MV-4-11 (cell line): ENCODE data around the gene KDM5B.

Source experiments
- DNase-seq: peaks from one replicate; lab custom pipeline; 2025; lab: John Stamatoyannopoulos, UW

Gene KDM5B

DNA sequence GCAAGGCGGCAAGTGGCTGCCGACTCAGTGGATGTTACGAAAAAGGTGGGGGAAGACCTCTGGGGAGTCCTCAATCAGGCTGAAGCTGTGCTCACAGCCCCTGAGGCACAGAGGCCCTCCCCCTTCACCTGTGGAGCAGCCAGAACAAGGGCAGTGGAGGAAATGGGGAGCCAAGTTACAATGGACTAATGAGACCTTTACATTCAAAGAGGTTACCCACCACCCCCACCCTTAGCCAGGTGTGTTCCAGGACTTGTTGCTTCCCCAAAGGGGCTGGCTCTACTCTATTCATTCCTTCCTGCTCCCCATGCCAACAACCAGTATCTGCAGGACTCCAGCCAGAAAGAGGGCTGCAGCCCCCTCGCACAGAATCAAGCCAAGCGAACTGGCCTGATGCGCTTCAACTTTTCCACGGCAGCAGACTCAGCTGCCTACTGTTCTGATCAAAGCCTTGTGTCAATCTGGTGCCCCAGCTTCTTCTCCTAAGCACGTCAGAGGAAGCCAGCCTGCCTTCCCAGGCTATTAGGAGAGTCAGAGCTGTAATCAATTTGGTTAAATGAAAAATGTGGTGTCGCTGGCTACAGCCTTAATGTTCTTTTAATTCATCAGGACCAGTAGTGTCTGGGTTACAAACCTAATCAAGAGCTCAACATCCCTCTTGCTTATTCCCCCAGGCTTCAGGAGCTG is 96.1 kb downstream of the KDM5B start:
- DNase-seq: no peak

DNA sequence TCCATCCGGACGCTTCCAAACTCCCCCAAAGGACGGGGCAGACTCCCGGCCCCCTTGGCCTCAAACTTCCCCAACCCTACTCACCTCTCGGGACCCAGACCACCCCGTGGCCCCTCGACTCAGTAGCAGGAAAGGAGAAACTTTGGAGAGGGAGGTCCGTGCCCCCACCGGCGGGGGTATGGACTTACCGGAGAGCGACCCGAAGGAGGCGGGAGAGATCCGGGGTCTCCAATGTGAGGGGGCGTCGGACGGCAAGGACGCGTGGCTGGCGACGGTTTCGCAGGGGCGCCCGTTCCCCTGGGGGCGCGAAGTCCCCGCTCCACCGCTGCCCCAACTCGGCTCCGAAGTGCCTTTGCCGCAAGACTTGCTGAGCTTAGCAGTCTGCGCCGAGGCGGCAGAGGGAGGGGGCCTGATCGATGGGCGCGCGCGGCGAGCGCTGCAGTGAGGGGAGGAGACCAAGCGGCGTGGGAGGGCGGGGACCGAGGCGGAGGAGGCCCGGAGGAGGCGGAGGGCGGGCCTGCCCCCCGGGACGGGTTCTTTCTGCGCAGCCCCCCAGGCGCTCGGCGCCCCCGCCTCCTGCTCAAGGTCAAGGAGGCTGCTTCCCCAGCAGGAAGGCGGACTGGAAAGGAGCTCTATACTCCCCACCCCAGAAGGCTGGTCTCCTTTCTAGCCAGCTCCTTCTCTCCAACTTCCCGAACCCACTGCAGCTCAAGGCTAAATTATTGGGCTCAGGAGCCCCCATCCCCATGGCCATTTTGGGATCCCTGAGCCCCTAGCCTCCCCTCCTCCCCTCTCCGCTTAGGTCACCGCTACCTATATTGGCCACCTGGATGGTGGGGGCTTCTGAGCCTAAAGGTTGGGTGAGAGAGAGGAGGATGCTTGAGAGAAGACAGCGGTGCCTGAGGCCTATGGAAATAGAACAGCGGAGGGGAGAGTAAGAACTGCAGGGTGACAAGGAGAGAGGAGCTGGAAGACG is 97.9 kb downstream of the KDM5B start, which contains the start of gene SYT2:
SYT2 (minus strand) TSS at position 385 of the 976 bp plus-strand sequence. CDS start 104,682 bp downstream, outside the sequence.
- DNase-seq: no peak

DNA sequence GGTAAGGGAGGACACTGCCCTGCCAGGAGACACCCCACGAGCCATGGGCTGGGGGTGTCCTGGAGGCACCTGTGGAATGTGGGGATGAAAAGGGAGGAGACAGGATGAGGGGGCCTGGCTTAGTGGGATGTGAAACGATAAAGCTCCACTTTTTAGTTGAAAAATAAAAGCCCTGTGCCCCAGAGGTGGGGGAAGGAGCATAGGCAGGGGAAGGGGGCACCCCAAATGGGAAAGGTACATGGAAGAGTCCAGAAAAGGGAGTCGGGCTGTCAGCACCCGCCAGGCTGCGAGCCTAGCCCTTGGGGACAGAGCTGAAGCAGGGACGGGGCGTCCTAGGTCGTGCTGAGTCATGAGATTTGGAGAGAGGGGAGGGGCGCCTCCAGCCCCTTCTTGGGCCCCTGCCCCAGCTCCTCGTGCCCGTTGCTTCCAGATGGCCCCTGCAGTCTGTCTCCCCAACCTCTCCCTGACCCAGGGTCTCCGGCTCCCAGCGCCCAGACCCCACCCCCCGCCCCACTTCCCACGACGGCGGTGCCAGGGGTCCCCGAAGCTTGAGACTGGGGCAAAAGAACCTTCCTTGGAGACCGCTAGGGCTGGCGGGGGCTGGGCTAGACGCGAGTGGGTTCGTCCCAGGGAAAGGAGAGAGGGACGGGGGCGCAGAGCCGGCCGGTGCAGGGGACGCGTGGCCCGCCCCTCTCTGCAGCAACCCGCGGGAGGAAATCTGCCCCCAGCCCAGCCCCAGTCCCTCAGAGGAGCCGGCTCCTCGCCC is 98.8 kb downstream of the KDM5B start:
- DNase-seq: no peak

DNA sequence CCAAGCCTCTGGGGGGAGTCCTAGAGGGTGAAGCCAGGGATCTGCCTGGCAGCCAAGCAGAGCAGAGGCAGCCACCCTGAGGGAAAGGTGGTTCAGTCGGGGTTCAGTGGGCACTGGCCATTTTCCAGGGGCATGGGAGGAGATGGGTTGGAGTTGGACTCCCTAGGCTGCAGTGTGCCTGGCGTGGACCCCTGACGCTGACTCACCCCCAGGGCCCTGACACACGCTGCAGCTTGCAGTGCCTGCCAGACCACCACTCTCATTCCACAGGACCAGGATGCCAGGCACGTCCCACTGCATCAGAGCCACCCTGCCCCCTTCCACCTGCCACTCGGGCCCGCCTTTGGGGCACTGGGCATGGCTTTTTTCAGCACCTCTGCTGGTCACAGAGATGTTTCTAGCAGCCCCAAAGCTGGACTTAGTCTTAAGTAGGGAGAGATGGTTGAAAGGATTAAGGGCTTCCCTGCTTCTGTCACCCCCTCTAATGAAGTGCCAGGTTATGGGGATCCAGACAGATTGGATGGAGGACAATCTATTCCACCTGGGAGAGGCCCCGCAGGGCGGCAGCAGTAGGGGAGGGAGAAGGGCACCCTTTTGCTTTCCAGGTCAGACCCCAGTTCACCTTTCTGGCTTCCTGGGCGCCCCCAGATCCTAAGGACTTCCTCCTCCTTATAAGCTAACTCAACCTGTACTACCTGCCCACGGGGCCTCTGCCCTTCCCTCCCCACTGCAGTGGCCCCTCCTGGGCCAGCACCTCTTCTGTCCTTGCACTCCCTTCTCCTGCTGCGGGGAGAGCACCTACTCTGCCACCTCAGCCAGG is 99.6 kb downstream of the KDM5B start:
- no peak for DNase-seq

DNA sequence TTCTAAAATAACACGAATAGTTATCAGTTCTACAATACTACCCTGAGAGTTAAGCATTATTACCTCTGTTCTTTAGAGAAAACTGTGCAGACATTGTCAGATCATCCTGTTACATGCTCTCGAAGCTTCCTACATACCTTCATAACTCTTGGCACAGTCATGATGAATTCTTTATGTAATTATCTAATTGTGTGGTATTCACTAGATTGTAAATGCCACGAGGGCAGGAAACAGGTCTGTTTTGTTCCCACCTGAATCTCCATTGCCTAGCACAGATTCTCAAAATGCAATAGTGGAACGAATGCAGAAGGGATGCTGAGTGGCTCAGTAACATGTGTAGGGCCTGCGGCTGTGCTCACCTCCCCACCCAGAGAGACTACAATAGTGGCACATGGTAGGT is 101.4 kb downstream of the KDM5B start:
- no peak for DNase-seq

DNA sequence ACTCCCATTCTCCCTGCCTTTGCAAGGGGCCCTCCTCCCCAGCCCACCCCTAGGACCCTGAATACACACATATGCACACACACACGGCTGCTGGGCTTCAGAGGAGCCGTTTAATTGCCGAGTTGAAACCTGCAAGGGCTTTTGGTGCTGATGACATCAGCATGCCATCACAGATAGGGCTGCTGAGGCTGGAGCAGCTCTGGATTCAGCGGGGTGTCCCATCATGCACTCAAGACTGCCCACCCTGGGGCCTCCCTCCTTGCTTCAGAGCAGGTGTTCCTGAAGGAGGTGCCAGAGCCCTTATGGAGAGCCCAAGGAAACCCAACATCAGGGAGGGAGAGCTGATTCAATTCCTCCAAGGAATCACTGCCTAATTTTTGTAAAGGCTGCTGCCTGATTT is 103.6 kb downstream of the KDM5B start:
- no peak for DNase-seq

DNA sequence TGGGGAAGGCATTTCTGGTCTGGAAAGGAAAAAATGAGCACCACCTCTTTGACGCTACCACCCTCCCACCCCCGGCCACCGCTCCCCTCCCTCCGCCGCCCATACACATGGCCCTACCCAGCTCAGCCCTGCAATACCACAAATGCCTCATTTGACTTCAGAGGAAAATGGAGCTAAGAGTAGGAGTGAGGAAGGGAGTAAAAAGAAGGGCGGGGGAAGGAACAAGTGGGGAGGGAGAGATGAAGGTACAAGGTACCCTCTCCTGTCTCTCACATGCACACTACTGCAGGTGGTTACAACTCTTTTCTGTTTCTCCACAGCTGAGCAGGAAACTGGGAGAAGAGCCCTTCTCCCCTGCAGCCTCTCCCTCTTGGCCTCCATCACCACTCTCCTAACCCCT is 105.0 kb downstream of the KDM5B start:
- DNase-seq: no peak

DNA sequence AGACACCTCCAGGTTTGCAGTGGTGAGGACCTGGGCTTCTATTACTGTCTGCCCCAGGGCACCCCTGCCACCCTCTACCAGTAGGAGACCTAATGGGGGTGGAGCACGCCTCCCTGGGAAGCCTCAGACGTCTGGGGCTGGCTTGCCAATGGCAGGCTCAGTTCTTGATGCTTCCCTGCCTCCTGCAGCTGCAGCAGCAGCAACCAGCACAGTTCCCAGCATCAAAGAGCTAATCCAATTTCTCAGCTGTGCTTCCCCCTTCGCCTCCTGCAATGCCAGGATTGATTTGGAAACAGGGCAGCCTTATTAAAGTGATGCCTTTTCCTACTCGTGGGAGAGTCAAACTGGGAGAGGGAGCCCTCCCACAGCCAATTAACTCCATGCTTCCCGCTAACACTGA is 106.1 kb downstream of the KDM5B start:
- DNase-seq: no peak

DNA sequence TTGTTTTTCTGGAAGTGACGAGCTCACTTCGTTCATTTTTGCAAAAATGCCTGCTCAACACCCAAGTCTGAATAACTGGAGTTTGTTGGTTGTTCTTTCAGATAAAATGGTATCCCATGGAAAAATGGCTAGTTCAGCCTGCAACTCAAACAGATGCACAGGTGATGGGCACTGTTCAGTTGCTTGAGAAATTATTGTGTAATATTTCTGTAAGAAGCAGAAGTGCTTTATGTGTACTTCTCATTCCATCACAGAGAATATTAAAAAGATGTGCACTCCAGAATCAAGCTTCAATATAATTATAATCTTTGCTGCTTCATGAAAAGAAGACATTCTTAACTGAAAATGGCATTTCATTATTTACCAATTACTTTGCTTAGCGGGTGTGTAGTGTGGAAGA is 107.0 kb downstream of the KDM5B start:
- DNase-seq: peak; percentile 39

DNA sequence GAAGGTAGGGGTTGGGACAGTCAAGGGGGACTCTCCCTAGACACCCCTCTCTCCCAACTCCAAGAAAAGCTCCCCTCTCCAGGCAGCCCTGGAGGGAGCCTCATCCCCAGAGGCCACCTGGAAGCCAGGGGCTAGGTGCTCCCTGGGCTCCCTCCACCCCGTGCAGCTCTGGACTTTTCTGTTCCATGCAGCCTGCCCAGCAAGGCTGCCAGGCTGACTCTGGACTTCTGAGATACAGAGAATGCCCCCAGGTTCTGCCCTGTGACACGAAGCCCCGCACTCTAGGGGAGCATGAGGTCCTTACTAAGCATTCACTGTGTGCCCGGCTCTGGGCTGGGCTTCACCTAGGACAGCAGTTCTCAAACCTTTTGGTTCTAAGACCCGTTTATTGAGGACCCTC is 108.2 kb downstream of the KDM5B start:
- no peak for DNase-seq

DNA sequence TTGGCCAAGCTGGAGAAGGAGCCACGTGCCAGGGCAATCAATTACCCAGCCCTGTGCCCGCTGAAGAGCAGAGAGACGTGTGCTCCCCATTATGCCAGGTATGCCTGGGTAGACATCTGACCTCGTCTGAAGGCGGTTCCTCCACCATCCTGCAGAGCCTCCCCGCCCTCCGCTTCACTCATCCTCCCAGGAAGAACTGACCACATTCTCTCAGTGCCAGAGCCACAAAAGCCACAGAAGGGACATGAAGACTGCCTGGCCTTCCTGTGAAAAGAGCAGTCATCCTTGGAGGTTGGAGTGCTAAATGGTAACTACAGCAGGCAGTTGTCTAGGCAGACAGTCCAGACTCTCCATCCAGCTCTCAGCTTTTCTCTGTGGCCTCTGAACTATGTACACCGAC is 109.9 kb downstream of the KDM5B start:
- DNase-seq: peak; percentile 82

DNA sequence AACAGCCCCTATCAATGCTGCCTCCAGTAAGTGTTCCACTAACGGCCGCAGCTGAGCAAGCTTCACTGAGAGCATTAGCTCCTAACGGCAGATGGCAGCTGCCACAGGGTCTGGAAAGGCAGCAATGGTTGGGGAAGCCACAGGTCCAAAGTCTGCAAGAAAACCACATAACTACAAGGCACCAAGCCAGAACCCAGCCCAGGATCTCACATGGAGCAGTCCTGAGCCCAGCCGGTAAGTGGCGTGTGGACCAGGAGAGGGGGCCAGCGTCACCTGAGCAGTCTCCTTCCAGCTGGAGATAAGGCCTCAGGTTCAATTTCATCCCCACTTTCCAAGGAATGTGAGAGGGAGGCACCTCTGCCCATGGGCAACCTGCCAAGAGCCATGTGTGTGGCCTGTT is 111.2 kb downstream of the KDM5B start:
- peak; percentile 34 for DNase-seq

DNA sequence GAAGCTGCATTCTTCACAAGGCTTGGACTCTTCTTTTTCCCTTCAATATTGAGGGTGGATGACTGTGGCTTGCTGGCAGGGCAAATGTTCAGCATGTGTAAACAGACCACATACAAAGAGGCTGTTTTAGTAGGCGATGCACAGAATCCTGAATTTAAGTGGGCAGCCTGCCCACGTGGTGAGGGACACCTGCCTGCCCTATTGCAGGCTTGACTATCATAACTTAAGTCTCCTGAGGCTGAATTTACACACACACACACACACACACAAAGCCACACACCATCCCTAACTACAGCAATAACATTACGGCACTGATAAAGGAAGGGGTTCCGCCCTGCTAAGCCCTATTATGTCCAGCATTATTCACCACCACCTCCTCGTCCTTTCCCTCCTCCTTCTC is 113.9 kb downstream of the KDM5B start:
- DNase-seq: no peak

DNA sequence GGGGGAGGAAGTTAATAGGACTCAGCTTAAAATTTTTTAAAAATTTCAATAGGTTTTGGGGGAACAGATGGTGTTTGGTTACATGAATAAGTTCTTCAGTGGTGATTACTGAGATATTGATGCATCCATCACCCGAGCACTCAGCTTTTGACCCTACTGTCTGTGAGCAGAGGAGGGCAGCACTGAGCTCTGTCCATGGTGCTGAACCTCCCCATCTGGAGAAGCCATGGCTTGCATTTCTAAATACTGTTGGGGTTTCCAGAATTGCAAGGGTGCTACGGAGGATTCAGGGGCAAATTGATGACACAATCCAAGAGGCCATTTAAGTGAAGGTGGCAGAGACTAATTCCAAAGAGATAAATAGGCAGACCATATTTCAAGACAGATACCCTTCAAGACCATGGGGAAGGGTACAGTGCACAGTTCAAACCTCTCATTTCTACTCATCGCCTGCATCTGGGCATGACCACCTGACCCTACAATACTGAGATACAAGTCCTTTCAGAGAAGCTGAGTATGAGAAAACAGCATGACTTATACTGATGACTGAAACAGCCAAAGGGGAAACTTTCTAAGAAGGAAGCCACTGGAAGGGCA is 115.2 kb downstream of the KDM5B start:
- DNase-seq: peak; percentile 65

DNA sequence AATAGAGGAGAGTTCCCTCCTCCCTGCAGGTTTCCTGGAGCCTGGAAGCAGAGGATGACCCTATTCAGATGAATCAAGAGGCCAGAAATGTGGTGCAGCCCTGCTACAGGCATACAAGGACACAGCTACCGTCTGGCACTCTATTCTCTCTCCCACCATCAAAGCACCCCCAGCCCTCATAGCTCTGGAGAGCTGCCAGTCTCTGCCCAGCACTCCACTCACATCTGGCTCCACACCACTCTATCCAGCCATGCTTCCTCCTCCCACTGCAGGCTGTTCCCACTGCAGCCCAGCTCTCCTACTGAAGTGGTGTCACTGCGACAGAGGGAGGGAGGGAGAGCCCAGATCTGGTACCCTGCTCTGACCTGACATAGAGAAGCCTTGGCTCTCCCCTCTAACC is 116.4 kb downstream of the KDM5B start:
- DNase-seq: no peak

DNA sequence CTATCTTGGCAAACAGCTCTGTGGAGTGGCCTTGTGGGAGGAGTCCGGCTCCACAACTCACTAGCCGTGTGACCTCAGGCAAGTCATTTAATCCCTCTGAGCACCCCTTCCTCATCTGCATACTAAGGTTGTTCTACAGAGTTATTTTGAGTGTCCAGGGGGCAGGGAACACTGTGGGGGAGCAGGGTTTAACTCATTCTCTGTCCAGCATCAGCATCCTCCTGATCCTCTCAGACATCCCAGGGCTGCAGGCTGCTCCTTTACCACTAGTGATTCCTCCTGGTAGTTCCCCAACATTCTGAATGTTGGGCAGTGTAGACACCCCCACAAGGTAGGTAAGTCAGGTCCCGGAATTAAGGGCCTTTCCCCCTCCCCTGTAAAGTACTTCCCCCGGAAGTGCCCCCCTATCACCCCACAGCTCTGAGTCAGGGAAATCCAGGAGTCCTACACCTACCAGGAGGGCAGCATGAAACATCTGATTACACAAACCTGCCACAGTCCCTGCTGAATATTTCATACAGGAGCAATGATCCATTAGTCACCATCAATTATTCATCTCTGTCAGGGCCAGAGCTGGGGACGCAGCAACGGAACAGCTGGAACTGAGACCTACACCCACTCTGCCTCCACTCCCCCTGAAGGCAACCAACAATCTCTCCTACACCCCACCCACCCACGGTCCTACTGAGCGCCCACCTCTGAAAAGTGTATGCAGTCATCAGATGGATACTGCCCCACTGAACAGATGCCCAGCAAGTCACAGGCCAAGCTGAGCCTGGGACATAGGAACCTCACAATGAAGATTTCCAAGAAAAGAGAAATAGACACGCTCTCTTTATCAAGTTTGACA is 118.5 kb downstream of the KDM5B start:
- no peak for DNase-seq

DNA sequence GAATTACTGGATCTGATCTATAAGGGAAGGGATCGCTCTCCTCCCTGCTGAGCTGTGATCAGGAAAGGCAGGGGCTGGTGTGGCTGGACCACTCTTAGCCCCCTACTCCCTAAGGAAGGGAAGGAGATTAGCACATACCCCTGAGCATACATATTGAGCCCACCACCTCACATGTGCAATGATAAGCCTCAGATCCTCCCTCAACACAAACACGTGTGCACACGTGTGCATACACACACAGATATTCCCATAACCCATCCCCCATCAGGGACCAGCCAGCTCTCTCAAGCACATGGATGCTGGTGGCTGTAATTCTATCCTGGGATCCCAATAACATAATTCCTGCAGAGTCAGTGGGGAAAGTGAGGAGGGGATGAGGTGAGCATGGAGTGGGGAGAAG is 119.1 kb downstream of the KDM5B start:
- no peak for DNase-seq

DNA sequence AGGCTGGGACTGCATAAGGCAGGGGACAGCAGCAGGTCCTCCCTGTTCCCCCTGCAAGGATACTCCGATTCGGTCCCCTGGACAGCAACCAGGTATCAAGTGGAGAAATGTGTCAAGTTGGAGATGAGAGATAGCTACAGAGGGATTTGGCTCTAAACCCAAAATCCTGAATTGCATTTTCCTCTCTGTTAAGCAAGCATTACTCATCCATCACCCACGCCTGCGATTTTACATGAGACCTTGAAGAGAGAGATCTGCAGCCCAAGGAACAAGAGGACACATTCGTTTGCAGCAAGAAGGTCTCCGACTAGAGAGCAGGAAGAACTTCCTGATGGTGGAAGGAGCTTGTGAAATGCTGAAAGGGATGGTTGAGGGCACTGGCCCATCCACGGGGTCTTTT is 119.8 kb downstream of the KDM5B start:
- no peak for DNase-seq

DNA sequence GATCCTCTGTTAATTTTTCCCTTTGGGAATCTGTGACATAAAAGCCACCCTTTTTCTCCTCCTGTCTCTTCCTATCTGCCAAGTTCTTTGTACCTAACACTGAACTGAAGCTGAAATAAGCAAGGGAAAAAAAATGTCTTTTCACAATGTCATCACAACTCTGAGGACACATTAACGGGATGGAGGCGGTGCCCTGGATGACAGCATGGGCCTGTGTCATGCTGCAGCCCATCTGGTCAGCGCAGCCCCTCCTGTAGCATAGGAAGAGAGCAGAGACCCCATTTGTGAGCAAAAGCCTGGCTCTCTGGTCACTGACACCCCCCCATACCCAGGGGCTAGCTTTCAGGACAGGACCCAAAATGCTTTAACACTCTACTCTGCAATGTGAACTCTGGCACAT is 120.4 kb downstream of the KDM5B start:
- no peak for DNase-seq

DNA sequence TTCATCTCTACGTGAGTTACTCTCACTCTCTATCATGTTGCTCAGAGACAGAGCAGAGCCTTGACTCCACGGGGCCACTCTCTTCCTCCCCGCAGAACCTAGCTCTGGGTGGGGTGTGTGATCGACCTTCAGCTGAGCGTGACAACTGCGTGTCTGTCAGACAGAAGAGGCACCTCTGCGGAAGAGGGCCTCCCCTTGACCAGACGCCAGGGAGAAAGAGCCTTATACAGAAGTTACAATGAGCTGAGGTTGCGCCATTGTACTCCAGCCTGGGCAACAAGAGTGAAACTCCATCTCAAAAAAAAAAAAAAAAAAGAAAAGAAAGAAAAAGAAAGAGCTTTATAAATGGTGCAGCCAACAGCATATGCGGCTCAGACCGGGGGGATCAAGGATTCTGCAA is 120.9 kb downstream of the KDM5B start:
- no peak for DNase-seq
